H1 (cell line): ENCODE data around the gene SREK1IP1. TPM values are rescaled to one million over a fixed set of nuclear protein-coding genes. Genes with fewer than 3 reads are reported as not detected.

Experiments used
- CTCF ChIA-PET: fragments of 300-600 bp; sonication (Branson Sonifier 250); formaldehyde crosslinking; loops from one replicate; lab custom pipeline; 2021; ENCODE audit not compliant: partially characterized antibody; lab: Charles Lee
- POLR2A ChIA-PET: fragments of 300-600 bp; sonication (Branson Sonifier 250); formaldehyde crosslinking; loops from one replicate; lab custom pipeline; 2021; ENCODE audit warnings: inconsistent platforms; ENCODE audit not compliant: partially characterized antibody; lab: Charles Lee
- DNase-seq, 2 experiments: peaks; one replicate each; pipeline versions ENCODE4 v3.0.0 to v3.0.0-alpha.2; 2010 to 2022; ENCODE audit warnings: low spot score in 2 of 2, low read depth in 1 of 2, mixed read lengths in 1 of 2
- FAIRE-seq: peaks from 2 replicates; lab custom pipeline; 2011; peaks lifted over from hg19 to GRCh38; lab: Jason Lieb, UNC
- H2AFZ ChIP-seq: 2 replicates; pipeline ENCODE4 v1.8.1; 2012; ENCODE audit warnings: low read length, inconsistent platforms
- H2AK5ac ChIP-seq: 2 replicates; pipeline ENCODE4 v1.6.1; 2013; ENCODE audit warnings: low read depth, low read length
- H2BK120ac ChIP-seq: replicated peaks from 2 replicates; pipeline ENCODE3; 2013; ENCODE audit warnings: low read depth, low read length, inconsistent platforms
- H2BK12ac ChIP-seq: 2 replicates; pipeline ENCODE4 v1.6.1; 2013; ENCODE audit warnings: low read depth, low read length
- H2BK15ac ChIP-seq: 2 replicates; pipeline ENCODE4 v1.6.1; 2013; ENCODE audit warnings: low read length
- H2BK20ac ChIP-seq: 2 replicates; pipeline ENCODE4 v1.6.1; 2013; ENCODE audit warnings: low read length
- H2BK5ac ChIP-seq: 2 replicates; pipeline ENCODE4 v1.6.1; 2013; ENCODE audit warnings: low read depth, low read length
- H3K14ac ChIP-seq: 2 replicates; pipeline ENCODE4 v1.6.1; 2013; ENCODE audit warnings: inconsistent platforms; ENCODE audit not compliant: insufficient read length
- H3K18ac ChIP-seq: 2 replicates; pipeline ENCODE4 v1.6.1; 2013; ENCODE audit warnings: low read length; ENCODE audit errors: extremely low read depth
- H3K23ac ChIP-seq: 2 replicates; pipeline ENCODE4 v1.6.1; 2013; ENCODE audit warnings: inconsistent platforms; ENCODE audit not compliant: insufficient read length
- H3K23me2 ChIP-seq: 2 replicates; pipeline ENCODE4 v1.6.1; 2013; ENCODE audit warnings: low read depth, low read length
- H3K27ac ChIP-seq: 2 replicates; pipeline ENCODE4 v1.6.1; 2011; ENCODE audit warnings: low read depth, low read length, inconsistent platforms
- H3K27me3 ChIP-seq, 4 experiments: replicated peaks in 1 of 4; 1 replicate in 1 of 4; 2 replicates in 3 of 4; pipeline versions ENCODE4 v1.6.1 to v1.8.1; 2011 to 2013; ENCODE audit warnings: low read length in 3 of 4, mild to moderate bottlenecking in 3 of 4, inconsistent platforms in 2 of 4, mixed read lengths in 2 of 4, moderate library complexity in 1 of 4; ENCODE audit not compliant: control insufficient read depth in 3 of 4, insufficient read depth in 3 of 4; ENCODE audit errors: extremely low read depth in 1 of 4
- H3K36me3 ChIP-seq, 4 experiments: 2 replicates each; pipeline versions ENCODE4 v1.6.1 to v1.8.1; 2011 to 2013; ENCODE audit warnings: mild to moderate bottlenecking in 4 of 4, low read length in 3 of 4, moderate library complexity in 2 of 4, control low read depth in 1 of 4, inconsistent platforms in 1 of 4; ENCODE audit not compliant: insufficient read depth in 4 of 4, control insufficient read depth in 2 of 4
- H3K4ac ChIP-seq: replicated peaks from 2 replicates; pipeline ENCODE3; 2013; ENCODE audit warnings: low read length, low read depth, mixed read lengths, inconsistent platforms; ENCODE audit not compliant: insufficient read length
- H3K4me1 ChIP-seq, 4 experiments: replicated peaks in 1 of 4; 1 replicate in 1 of 4; 2 replicates in 3 of 4; pipeline versions ENCODE4 v1.6.1 to v1.8.1; 2011 to 2013; ENCODE audit warnings: low read length in 3 of 4, inconsistent platforms in 2 of 4, mixed read lengths in 1 of 4; ENCODE audit not compliant: insufficient read depth in 4 of 4, control insufficient read depth in 3 of 4
- H3K4me2 ChIP-seq, 2 experiments: 2 replicates each; pipeline versions ENCODE4 v1.6.1 to v1.8.1; 2011 to 2013; ENCODE audit warnings: low read depth in 2 of 2, low read length in 2 of 2, control low read depth in 1 of 2, inconsistent platforms in 1 of 2, mild to moderate bottlenecking in 1 of 2; ENCODE audit not compliant: insufficient read depth in 1 of 2
- H3K4me3 ChIP-seq, 4 experiments: fragments of 200-600, 300-600 bp in 1 of 4; sonication (generic), shearing (Covaris generic), sonication (Bioruptor Twin) in 1 of 4; 2 replicates each; pipeline versions ENCODE4 v1.5.1 to v1.8.1; 2011 to 2016; ENCODE audit warnings: low read length in 4 of 4, low read depth in 3 of 4, control low read depth in 2 of 4, inconsistent platforms in 2 of 4, mild to moderate bottlenecking in 2 of 4, mixed read lengths in 1 of 4, moderate library complexity in 1 of 4; ENCODE audit not compliant: insufficient read depth in 2 of 4; ENCODE audit errors: extremely low read depth in 1 of 4
- H3K56ac ChIP-seq: replicated peaks from 2 replicates; pipeline ENCODE3; 2013; ENCODE audit warnings: low read depth, mild to moderate bottlenecking, mixed read lengths, low read length, inconsistent platforms; ENCODE audit not compliant: insufficient read length
- H3K79me1 ChIP-seq: 2 replicates; pipeline ENCODE4 v1.6.1; 2013; ENCODE audit warnings: low read depth, low read length, control low read depth
- H3K79me2 ChIP-seq, 2 experiments: 2 replicates each; pipeline versions ENCODE4 v1.6.1 to v1.8.1; 2012 to 2013; ENCODE audit warnings: low read length in 2 of 2, mild to moderate bottlenecking in 2 of 2, inconsistent platforms in 1 of 2; ENCODE audit not compliant: insufficient read depth in 2 of 2, control insufficient read depth in 1 of 2
- H3K9ac ChIP-seq, 4 experiments: replicated peaks in 1 of 4; 1 replicate in 1 of 4; 2 replicates in 3 of 4; pipeline versions ENCODE4 v1.6.1 to v1.8.1; 2011 to 2013; ENCODE audit warnings: low read depth in 3 of 4, low read length in 3 of 4, control low read depth in 2 of 4, mild to moderate bottlenecking in 2 of 4, moderate library complexity in 2 of 4, inconsistent platforms in 1 of 4; ENCODE audit errors: extremely low read depth in 1 of 4
- H3K9me3 ChIP-seq, 2 experiments: 2 replicates each; pipeline versions ENCODE4 v1.6.1 to v1.8.1; 2012 to 2013; ENCODE audit warnings: mild to moderate bottlenecking in 2 of 2, moderate library complexity in 2 of 2, control low read depth in 1 of 2, inconsistent platforms in 1 of 2, low read depth in 1 of 2, low read length in 1 of 2, mixed read lengths in 1 of 2; ENCODE audit not compliant: insufficient read depth in 2 of 2
- H4K20me1 ChIP-seq, 2 experiments: replicated peaks in 1 of 2; 2 replicates each; pipeline versions ENCODE3 to v1.8.1; 2011 to 2013; ENCODE audit warnings: inconsistent platforms in 2 of 2, low read length in 2 of 2, mild to moderate bottlenecking in 1 of 2; ENCODE audit not compliant: insufficient read depth in 2 of 2, control insufficient read depth in 1 of 2
- H4K5ac ChIP-seq: 2 replicates; pipeline ENCODE4 v1.6.1; 2013; ENCODE audit warnings: low read length, low read depth, mixed read lengths, inconsistent platforms; ENCODE audit not compliant: insufficient read length
- H4K8ac ChIP-seq: 2 replicates; pipeline ENCODE4 v1.8.0; 2013; ENCODE audit warnings: mild to moderate bottlenecking, moderate library complexity, low read length, inconsistent platforms; ENCODE audit not compliant: insufficient read depth; ENCODE audit errors: extremely low read depth
- H4K91ac ChIP-seq: replicated peaks from 2 replicates; pipeline ENCODE3; 2013; ENCODE audit warnings: low read length, mixed read lengths, inconsistent platforms; ENCODE audit not compliant: insufficient read length
- ASH2L ChIP-seq: fragments of 200-600, 300-600 bp; sonication (generic); IDR thresholded peaks from one replicate; pipeline ENCODE4 v1.7.1; 2017; ENCODE audit warnings: low read length
- ATF2 ChIP-seq: IDR thresholded peaks from 2 replicates; pipeline ENCODE4 v1.6.1; 2012; ENCODE audit warnings: low read length, inconsistent platforms
- EP300 ChIP-seq, 2 experiments: IDR thresholded peaks; 1 replicate in 1 of 2; 2 replicates in 1 of 2; pipeline ENCODE4 v1.6.1; 2011 to 2012; ENCODE audit warnings: low read depth in 2 of 2, low read length in 2 of 2, mild to moderate bottlenecking in 2 of 2, borderline replicate concordance in 1 of 2, inconsistent platforms in 1 of 2, moderate library complexity in 1 of 2
- FOSL1 ChIP-seq: IDR thresholded peaks from 2 replicates; pipeline ENCODE4 v1.6.1; 2011; ENCODE audit warnings: mild to moderate bottlenecking, low read depth, low read length, moderate library complexity; ENCODE audit not compliant: insufficient read depth
- GABPA ChIP-seq: IDR thresholded peaks from 2 replicates; pipeline ENCODE4 v1.6.1; 2011; ENCODE audit warnings: mild to moderate bottlenecking, low read length, moderate library complexity, borderline replicate concordance; ENCODE audit not compliant: insufficient read depth
- GTF2F1 ChIP-seq: IDR thresholded peaks from 2 replicates; pipeline ENCODE4 v1.6.1; 2012; ENCODE audit warnings: low read depth, low read length, improper control_type of control experiment, borderline replicate concordance
- JUN ChIP-seq: IDR thresholded peaks from 2 replicates; pipeline ENCODE4 v1.6.1; 2011; ENCODE audit warnings: low read depth, mild to moderate bottlenecking, improper control_type of control experiment, low read length
- RXRA ChIP-seq: IDR thresholded peaks from 2 replicates; pipeline ENCODE4 v1.6.1; 2011; ENCODE audit warnings: low read depth, mild to moderate bottlenecking, low read length, moderate library complexity; ENCODE audit not compliant: insufficient read depth
- SAP30 ChIP-seq: fragments of 300-600 bp; sonication (generic); IDR thresholded peaks from 2 replicates; pipeline ENCODE4 v1.7.1; 2012; ENCODE audit warnings: low read length, moderate library complexity, mild to moderate bottlenecking, inconsistent platforms; ENCODE audit not compliant: insufficient read depth, insufficient replicate concordance
- USF2 ChIP-seq: IDR thresholded peaks from 2 replicates; pipeline ENCODE4 v1.6.1; 2011; ENCODE audit warnings: low read length, improper control_type of control experiment
- YY1 ChIP-seq: IDR thresholded peaks from 2 replicates; pipeline ENCODE4 v1.6.1; 2011; ENCODE audit warnings: low read depth, mild to moderate bottlenecking, low read length
- WGBS, 2 experiments: shearing (Covaris generic) in 1 of 2; methylation state at CpG; one replicate each; pipeline versions ENCODE4 v1.1.6 to v1.1.7; 2013 to 2015; ENCODE audit warnings: low lambda C conversion rate in 2 of 2, mixed read lengths in 2 of 2, inconsistent platforms in 1 of 2, low coverage in 1 of 2, missing lambda C conversion rate in 1 of 2; ENCODE audit not compliant: insufficient replicate concordance in 2 of 2, insufficient coverage in 1 of 2, insufficient read length in 1 of 2; ENCODE audit errors: extremely low coverage in 1 of 2, missing lambda C conversion rate in 1 of 2; 5-methylcytosine and 5-hydroxymethylcytosine counted together
- polyA plus RNA-seq, 7 experiments: library from polyadenylated mRNA; depleted of rRNA in 3 of 7; stranded (reverse) in 5 of 7; unstranded in 2 of 7; fragments of >200 nt in 5 of 7; fragments of 200-250 nt in 2 of 7; gene quantifications; 1 replicate in 5 of 7; 2 replicates in 1 of 7; 4 replicates in 1 of 7; pipeline versions ENCODE4 v1.2.1 to v1.2.3, GENCODE V29; 2011 to 2013; ENCODE audit warnings: missing spikeins in 2 of 7, mixed read lengths in 2 of 7
- total RNA-seq: library from RNA; stranded (reverse); fragmentation: NEBNext Ultra II Directional; extraction: Animal tissue kit (Norgen Biotek cat#: 25700); gene quantifications from 2 replicates; pipeline ENCODE4 v1.2.1, GENCODE V29; 2021

Gene SREK1IP1
- total and polyA plus RNA-seq, 2 of the 8 experiments (the other 6 are each of a cell fraction or from before 2014, with no cell fraction given) = 6.2 to 39.0 TPM

GRCh38 chr5:64700765-64701164 lies 67.7 kb downstream of the SREK1IP1 start:
- Histone ChIP-seq H3K56ac (no peak overlapping the region), H3K79me1 (no peaks in the 10 kb centered on the region), H2BK15ac (no peak overlapping the region), H4K5ac (no peak overlapping the region), H3K36me3 (peaks cover 0 to 6% (median 0%) of the 10 kb centered on the region in 4 experiments; a peak in 1 of 8 replicates), H2BK5ac (no peak overlapping the region), H3K9ac (no peak overlapping the region), H2BK12ac (no peak overlapping the region), H3K9me3 (peaks cover 7 to 9% of the 10 kb centered on the region in 2 experiments; a peak in 2 of 4 replicates), H3K27me3 (no peaks in the 10 kb centered on the region), H2BK20ac (no peak overlapping the region), H3K4me3 (no peak overlapping the region), H3K23ac (no peak overlapping the region), H3K4me2 (no peak overlapping the region), H3K4ac (no peak overlapping the region), H3K14ac (no peak overlapping the region), H3K27ac (no peak overlapping the region), H3K23me2 (no peaks in the 10 kb centered on the region), H3K79me2 (no peaks in the 10 kb centered on the region), H4K91ac (no peak overlapping the region), H4K8ac (no peak overlapping the region), H2AFZ (no peak overlapping the region), H2AK5ac (no peak overlapping the region), H4K20me1 (no peaks in the 10 kb centered on the region), H3K18ac (no peak overlapping the region), H3K4me1 (peaks cover 0 to 3% (median under 1%) of the 10 kb centered on the region in 4 experiments; a peak in 3 of 7 replicates), H2BK120ac (no peak overlapping the region)
- POLR2A ChIA-PET = no interaction called here
- 81% methylated on average over 4 of the region's 4 CpGs; no CpG with 5 or more reads in 1 of the 2 experiments for WGBS, 2 experiments
- CTCF ChIA-PET = no interaction called here
- DNase-seq = no peak
- no peak for FAIRE-seq
- no peak for TF ChIP-seq SAP30
- no peak for TF ChIP-seq USF2
- TF ChIP-seq YY1 = no peak
- TF ChIP-seq RXRA = no peak
- no peak for TF ChIP-seq GTF2F1
- TF ChIP-seq JUN = no peak
- TF ChIP-seq ATF2 = no peak
- no peak for TF ChIP-seq EP300 (IDR thresholded peaks at IDR 0.05; ENCODE audit: borderline replicate concordance in 1 of 2, low read depth in 2 of 2, low read length in 2 of 2)
- TF ChIP-seq ASH2L = no peak
- no peak for TF ChIP-seq GABPA
- TF ChIP-seq FOSL1 = no peak
